Tongue (tissue), 2 donors: Measurements from ENCODE around the gene IL4. TPM values are rescaled to one million over a fixed set of nuclear protein-coding genes. Genes with fewer than 3 reads are reported as not detected.
A peak's percentile ranks its signal among the peaks of the same experiment; 100 is the strongest.
"Not testable (repeated sequence)": the region's sequence is repeated elsewhere in the genome, so short reads cannot be mapped to it uniquely, and the experiment has no call there.

Source experiments
- DNase-seq: peaks from one replicate; pipeline ENCODE4 v3.0.0-alpha.2; 2015
- total RNA-seq: library from RNA; depleted of rRNA; stranded (reverse); fragments of >200 nt; gene quantifications from one replicate; pipeline ENCODE4 v1.2.3, GENCODE V29; 2014

IL4 gene
- not detected for total RNA-seq

DNA sequence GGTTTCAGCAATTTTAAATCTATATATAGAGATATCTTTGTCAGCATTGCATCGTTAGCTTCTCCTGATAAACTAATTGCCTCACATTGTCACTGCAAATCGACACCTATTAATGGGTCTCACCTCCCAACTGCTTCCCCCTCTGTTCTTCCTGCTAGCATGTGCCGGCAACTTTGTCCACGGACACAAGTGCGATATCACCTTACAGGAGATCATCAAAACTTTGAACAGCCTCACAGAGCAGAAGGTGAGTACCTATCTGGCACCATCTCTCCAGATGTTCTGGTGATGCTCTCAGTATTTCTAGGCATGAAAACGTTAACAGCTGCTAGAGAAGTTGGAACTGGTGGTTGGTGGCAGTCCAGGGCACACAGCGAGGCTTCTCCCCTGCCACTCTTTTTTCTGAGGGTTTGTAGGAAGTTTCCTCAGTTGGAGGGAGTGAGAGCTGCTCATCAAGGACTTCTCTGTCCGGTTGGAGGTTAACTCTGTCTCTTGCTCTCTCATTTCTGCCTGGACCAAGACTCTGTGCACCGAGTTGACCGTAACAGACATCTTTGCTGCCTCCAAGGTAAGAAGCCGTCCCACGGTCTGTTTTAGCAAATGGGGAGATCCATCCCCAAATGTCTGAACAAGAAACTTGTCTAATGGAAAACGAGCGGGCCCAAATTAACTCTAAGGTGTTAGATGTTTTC is at the start of gene IL4:
Gene IL4, plus strand, starts transcription at position 51 of the 692 bp plus-strand sequence. Its CDS starts 62 bp downstream, at position 113.
- DNase-seq, result no peak

DNA sequence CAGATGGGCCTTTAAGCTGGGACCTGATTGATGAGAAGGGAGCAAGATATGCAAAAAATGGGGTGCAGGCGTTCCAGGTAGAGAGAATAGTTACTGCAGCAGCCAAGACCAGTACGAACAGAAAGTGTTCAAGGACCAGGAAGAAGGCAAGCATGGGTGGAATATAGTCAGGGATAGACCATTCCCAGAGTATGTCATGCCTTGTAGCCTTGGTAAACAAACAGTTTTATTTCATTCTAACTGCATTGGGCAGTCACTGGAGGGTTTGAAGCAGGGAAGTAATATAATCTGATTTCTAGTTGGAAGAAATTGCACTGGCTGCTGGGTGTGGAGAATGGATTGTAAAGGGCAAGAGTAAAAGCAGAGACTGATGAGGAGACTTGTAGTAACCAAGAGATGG is 46.3 kb upstream of the IL4 start:
- no peak for DNase-seq

DNA sequence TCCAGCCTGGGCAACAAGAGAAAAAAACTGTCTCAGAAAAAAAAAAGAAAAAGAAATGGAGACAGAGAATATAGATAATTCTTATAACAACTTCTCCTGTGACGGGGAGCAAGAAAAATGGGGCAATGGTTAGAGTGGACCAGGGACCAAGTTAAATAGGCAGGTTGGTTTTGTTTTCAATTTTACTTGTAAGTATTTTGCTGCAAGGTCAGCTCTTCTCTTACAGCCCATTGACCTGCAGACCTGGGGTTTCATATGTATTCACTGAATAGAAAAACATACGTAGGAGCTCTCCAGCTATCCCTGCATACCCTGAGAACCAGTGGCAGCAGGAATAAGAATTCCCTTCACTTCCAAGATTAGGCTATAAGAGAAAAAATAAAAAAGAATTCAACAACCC is 45.0 kb upstream of the IL4 start:
- no peak for DNase-seq

DNA sequence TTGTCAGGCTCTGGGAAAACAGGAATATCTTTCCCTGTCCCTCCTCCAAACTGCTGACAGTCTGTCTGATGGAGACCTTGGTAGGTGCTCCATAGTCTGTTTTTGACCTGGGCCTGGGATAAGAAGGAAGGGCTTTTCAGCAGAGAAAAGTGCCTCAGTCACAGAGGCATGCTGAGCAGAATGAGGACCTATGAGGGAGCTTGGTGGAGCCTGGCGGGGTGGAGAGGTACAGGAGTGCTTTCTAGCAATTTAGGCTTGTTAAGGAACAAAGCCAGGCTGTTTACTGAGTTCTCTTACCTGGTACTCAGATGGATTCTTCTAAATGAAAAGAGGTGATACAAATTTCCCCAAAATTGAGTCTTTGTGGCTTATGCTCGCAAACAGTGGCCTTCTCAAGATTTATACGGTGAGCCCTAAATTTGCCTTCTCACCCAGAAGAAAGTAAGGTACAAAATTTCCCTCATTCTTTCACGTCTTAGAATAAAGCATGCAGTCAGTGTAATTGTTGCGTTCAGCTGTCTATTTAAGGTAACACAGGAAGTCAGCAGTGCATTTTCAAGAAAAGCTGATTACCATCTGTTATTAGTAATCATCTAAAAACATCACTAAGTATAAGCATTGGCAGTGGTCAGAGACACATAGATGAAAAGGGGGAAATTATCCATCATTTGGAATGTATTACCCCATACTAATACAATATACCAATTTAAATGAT is 44.4 kb upstream of the IL4 start:
- no peak for DNase-seq

DNA sequence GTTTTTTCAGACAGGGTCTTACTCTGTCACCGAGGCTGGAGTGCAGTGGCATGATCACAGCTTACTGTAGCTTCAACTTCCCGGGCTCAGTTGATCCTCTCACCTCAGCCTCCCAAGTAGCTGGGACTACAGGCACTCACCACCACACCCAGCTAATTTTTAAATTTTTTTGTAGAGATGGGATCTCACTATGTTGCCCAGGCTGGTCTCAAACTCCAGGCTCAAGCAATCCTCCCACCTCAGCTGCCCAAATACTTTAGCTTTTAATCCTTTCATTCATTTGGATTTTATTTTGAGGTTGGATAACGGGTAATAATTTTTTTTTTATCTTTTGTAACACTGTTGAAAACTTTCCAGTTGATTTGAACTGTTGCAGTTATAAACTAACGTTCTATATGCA is 40.2 kb upstream of the IL4 start:
- not testable (repeated sequence) for DNase-seq

DNA sequence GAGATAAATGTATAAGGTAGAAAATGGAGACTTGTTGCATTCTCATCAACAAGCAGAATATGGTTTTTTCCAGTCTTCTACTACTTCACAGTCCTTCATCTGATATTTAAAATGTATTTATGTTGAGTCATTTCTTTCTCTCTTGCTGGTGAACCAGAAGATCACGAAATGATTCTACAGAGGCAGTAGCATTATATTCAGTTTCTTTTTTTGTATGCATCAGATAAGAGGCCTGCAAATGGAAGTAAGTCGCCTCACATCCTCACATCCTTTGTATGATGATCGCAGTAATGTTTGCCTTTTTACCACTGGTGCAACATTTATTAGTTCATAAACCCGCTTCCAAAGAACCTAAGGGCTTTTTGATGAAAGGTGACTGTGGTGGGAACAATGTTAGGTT is 37.9 kb upstream of the IL4 start:
- DNase-seq, result no peak

DNA sequence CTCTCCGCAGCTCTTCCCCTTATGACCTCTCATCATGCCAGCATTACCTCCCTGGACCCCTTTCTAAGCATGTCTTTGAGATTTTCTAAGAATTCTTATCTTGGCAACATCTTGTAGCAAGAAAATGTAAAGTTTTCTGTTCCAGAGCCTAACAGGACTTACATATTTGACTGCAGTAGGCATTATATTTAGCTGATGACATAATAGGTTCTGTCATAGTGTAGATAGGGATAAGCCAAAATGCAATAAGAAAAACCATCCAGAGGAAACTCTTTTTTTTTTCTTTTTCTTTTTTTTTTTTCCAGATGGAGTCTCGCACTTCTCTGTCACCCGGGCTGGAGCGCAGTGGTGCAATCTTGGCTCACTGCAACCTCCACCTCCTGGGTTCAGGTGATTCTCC is 36.5 kb upstream of the IL4 start:
- no peak for DNase-seq

DNA sequence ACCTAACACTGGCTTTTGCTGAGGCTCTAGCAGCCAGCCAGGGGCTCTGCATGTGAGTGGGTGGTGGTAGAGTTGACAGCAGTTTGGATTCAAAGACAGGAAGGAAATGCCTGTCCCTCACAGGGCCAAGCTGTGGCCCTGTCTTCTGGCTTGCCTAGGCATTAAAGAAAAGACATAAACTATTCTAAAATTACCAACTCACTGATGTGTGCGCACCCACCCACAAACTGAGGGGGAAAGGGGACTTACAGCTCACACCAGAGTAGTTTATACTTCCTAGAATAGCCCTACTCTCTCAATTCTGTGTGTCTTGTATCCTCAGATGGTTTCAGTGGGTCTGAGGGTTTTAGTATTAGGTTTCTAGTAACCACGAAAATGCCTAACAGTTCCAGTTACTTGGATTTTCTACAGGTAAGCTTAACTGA is 34.1 kb upstream of the IL4 start:
- no peak for DNase-seq

DNA sequence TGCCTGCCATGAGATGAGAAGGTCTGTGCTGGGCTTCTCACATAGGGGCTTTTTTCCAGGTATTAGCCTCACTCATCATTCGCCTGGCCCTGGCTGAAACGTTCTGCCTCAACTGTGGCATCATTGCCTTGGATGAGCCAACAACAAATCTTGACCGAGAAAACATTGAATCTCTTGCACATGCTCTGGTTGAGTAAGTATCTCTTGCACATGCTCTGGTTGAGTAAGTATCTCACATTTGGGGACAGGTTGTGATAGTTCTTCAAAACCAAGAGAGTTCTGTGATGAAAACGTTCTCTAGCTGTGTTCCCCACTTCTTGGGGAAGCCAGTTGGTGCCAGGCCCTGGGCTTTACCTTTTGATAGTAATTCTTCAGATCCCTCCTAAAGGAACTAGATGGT is 33.2 kb upstream of the IL4 start:
- DNase-seq, result no peak

DNA sequence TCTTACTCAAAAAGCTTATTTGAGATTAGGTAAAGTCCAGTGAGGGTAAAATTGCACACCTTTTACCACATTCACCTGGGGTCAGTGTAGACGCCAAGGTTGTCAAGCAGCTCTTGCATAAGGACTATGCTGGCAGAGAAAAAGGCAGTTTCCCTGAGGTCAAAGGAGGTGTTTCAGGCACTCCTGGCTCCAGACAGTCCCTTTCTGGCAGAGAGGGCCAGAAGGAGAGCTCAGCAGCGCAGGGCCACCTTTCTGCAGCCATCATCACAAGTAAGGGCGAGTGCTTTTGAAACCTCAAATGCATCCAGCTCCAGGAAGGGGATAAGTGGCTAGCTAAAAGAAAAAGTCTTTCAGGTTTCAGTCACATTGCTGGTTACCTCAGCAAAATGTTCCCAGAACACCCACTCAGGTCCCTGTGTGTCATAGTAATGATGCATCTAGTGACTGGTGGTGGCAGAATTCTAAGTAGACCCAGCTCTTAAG is 32.5 kb upstream of the IL4 start:
- DNase-seq, result no peak

DNA sequence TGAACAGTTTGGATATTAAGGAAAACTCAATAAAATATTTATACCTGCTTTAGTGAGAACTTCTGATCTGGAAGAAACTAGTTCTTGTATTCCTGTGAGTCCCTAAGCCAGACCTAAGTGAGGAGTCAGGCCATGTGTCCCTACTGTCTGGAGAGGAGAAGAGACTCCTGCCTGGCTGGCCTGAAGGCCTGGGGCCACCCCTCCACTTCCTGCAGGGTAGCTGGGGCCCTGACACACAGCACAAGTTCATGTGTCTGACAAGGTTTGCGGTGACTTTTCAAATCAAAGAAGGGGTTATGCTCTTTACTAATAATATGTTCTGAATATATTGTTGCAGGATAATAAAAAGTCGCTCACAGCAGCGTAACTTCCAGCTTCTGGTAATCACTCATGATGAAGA is 31.9 kb upstream of the IL4 start:
- no peak for DNase-seq

DNA sequence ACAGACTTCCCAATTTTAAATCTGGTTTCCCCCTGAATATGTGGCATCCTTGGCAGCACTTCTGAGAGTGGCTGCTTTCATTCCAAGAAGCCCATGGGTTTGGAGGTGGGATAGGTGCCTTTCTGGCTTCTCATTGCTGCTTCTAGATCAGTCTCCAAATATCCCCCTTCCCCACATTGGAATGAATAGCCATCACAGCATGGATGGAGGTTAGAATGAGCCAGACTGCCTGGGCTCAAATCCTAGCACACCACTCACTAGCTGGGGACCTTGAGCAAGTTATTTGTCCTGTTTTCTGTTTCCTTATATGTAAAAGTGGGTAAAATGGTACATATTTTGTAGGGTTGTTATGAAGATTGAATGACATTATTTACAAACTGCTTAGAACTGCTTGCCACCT is 29.6 kb upstream of the IL4 start:
- no peak for DNase-seq

DNA sequence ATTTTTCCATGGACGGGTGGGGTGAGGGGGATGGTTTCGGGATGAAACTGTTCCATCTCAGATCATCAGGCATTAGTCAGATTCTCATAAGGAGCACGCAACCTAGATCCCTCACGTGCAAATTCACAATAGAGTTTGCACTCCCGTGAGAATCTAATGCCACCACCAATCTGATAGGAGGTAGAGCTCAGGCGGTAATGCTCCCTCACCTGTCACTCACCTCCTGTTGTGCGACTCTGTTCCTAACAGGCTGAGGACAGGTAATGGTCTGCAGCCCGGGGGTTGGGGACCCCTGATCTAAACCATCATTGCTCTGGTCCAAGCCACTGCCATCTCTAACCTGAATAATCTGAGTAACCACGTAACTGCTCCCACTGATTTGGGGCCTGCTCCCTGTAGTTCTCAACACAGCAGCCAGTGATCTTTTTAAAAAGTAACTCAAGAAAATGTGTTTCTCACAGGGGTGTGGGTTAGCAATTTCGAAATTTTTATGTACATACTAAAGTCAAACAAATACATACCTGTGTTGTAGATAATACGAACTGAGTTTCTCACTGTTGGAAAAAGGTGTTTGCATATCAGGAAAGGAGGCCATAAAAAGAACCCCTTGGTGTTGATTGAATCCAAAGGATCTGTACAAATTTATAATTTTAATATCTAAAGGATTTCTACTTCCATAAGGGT is 27.1 kb upstream of the IL4 start:
- no peak for DNase-seq

DNA sequence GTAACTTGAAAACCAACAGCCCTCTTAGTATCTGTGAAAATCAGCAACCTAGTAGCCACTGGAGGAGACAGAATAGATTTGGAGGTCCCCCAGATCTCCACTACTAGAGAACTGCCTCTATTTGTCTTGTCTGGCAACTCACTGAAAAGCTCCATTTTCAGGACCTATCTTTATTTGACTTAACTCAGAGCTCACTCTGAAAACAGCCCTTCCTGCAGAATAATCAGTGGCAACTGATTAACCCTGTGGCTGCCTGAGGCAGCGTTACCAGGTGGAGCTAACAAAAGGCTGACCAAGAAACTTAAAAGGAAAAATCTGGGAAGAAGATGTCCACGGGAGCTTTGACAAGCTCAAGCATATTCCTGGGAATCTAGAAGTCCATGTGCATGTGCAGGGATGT is 26.3 kb upstream of the IL4 start:
- no peak for DNase-seq

DNA sequence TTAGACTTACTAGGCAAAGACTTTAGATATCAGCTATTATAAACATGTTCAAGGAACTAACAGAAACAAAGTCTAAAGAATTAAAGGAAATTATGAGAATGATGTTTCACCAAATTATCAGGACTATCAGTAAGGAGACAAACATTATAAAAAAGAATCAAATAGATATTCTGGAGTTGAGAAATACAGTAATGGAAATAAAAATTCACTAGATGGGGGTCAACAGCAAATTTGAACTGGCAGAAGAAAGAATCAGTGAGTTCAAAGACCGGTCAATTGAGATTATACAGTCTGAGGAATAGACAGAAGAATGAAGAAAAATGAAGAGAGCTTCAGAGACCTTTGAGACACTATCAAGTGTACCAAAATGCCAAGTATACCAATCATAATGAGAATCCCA is 25.4 kb upstream of the IL4 start:
- no peak for DNase-seq

DNA sequence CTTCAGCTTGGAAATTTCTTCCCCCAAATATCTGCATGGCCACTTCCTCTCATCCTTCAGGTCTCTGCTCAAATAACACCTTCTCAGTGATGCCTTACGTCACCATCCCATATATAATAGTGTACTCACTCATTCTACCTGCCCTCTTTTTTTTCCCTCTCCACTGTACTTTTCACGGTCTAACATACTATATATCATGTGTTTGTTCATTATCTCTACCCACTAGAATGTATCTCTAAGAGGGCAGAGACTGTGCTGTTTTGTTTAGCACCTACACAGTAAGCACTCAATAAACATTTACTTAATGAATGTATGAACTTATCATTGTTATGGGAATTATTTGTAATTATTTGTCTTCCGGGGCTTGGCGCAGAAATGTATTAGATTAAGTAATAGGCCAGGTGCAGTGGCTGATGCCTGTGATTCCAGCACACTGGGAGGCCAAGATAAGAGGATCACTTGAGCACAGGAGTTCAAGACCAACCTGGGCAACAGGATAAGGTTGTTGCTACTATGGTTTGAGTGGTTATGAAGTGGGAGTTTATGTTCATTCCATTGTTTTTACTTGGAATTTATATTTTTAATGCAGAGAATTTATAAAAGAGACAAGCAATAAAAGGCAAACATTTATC is 21.8 kb upstream of the IL4 start:
- no peak for DNase-seq

DNA sequence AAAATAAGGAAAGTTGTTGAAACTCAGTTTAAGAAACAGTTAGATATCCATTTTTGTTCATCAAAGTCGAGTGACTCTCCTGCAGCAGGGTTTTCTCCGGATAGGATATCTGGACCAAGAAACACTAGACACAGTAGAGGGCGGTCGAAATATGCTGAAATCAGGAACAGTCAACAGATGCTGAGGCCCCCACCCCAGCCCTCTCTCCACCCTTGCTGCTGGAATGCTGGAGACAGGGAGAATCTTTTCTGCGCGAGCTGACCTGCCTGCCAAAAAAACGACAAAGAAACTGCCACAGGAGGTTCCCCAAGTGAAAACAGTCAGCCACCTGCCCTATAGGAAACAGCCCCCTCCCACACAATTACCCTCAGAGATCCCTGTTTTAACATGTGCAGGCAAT is 20.1 kb upstream of the IL4 start:
- peak; percentile 39 for DNase-seq

DNA sequence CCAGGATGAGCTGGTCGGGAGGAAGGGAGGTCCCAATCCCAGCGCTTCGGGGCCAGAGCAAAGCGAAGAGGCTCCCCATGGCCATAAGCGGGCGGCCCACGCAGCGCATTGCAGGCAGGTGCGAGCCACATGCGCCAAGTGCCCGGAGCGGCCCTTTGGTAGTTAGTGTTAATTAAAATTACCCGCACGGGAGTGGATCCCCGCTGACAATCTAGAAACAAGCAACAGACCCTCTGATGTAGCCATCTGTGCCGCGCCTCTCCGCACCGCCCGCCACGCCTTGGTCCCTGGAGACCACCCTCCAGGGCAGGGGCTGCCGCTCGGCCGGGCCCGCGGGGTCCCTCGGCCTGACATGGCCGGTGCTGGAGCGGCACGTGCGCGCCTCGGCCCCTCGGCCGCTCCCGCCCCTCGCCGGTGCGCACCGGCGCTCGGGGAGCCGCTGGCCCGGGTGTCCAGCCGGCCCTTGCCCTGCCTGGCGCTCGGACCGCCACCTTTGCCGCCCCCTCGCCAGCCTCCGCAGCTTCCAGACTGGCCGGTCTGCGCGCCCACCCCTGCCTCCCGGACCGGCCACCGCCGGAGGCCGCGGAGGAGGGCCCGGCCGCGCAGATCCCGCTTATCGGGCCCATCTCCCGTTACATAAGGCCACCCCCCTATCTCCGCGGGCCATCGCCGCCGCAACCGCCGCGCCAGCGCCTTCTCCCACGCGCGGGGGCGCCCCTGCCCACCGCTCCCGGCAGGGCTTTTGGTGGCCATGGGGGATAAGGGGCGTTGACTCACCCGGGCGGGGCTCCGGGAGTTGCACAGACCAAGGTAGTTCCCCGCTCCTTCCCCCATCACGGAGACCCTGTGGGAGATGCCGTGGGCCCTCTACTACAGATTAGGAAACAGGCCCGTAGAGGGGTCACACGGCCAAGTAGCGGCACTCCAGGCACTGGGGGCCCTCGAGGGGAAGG is 17.7 kb upstream of the IL4 start:
- DNase-seq, result peak; percentile 29

DNA sequence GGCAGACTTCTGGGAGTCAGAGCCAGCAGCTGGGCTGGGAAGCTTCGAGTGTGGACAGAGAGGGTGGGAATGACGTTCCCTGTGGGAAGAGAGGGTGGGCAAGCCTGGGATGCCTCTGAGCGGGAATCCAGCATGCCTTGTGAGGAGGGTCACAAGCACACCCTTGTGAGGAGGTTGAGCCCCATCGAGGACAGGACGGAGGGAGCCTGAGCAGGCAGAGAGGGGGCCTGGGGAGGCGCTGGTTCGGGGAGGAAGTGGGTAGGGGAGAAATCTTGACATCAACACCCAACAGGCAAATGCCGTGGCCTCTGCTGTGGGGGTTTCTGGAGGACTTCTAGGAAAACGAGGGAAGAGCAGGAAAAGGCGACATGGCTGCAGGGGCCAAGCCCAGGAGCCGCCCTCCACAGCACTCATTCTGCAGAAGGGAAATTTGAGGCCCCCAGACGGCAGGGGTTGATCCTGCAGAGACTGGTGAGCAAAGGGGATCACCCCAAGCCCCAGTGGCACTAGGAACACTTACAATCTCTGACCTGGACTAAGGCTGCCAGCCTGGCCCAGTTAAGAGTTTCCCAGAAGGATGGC is 16.9 kb upstream of the IL4 start:
- no peak for DNase-seq

DNA sequence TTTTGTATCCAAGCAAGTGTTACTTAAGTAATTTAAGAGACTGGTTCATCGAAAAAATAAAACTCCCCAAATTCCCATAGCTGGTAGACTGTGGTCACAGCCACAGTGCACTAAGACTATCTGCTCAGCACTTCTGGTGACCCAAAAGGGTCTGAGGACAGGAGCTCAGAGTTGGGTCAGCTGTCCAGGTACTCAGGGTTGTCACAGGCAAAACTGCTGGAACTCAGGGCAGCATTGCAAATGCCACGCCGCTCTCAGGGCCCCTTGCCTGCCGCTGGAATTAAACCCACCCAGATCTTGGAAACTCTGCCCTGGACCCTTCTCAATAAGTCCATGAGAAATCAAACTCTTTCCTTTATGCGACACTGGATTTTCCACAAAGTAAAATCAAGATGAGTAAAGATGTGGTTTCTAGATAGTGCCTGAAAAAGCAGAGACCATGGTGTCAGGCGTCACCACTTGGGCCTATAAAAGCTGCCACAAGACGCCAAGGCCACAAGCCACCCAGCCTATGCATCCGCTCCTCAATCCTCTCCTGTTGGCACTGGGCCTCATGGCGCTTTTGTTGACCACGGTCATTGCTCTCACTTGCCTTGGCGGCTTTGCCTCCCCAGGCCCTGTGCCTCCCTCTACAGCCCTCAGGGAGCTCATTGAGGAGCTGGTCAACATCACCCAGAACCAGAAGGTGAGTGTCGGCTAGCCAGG is 16.0 kb upstream of the IL4 start, which contains the start of gene IL13:
Gene IL13, plus strand, starts transcription at position 498 of the 705 bp plus-strand sequence. Its CDS starts 14 bp downstream, at position 512.
- no peak for DNase-seq
